T-helper 2 cell treated with Interferon-gamma antibody and Interleukin-4, amounts not matched to agents 5 μg/mL and 100 μg/mL, for 36 hours (primary cell): ENCODE results near the gene RHOH.

Experiments used
- DNase-seq: peaks from one replicate; pipeline ENCODE4 v3.0.0; 2021; ENCODE audit warnings: low spot score
- H3K27ac Mint-ChIP-seq: one replicate; pipeline ENCODE4 v1.8.0; 2021; ENCODE audit warnings: mild to moderate bottlenecking, mixed read lengths
- H3K27me3 Mint-ChIP-seq: one replicate; pipeline ENCODE4 v1.8.0; 2021; ENCODE audit warnings: low read depth, mixed read lengths
- H3K36me3 Mint-ChIP-seq: one replicate; pipeline ENCODE4 v1.8.0; 2021; ENCODE audit warnings: low read depth, mixed read lengths
- H3K4me1 Mint-ChIP-seq: one replicate; pipeline ENCODE4 v1.8.0; 2021; ENCODE audit warnings: low read depth, mixed read lengths
- H3K4me3 Mint-ChIP-seq: one replicate; pipeline ENCODE4 v1.8.0; 2022; ENCODE audit warnings: mild to moderate bottlenecking, moderate library complexity, mixed read lengths
- H3K9me3 Mint-ChIP-seq: one replicate; pipeline ENCODE4 v1.8.0; 2021; ENCODE audit warnings: mixed read lengths

The RHOH gene

GRCh38 chr4:40193016-40193571, 3.7 kb upstream of the RHOH start:
- DNase-seq: no peak
- H3K4me3 Mint-ChIP-seq: peak overlapping the region; percentile 95
- H3K27me3 Mint-ChIP-seq: no peaks in the 10 kb centered on the region

GRCh38 chr4:40193578-40193977, 3.3 kb upstream of the RHOH start:
- Mint-ChIP-seq H3K36me3 (peaks cover 26% of the 10 kb centered on the region), H3K9me3 (no peaks in the 10 kb centered on the region), H3K4me3 (peak overlapping the region; percentile 95)

More at GRCh38 chr4:40193016-40193571, 3.7 kb upstream of the RHOH start:
- peaks cover 21% of the 10 kb centered on the region for H3K36me3 Mint-ChIP-seq
- peak overlapping the region; percentile 97 for H3K27ac Mint-ChIP-seq
- peaks cover 62% of the 10 kb centered on the region for H3K4me1 Mint-ChIP-seq
- no peaks in the 10 kb centered on the region for H3K9me3 Mint-ChIP-seq

GRCh38 chr4:40194602-40195161, 2.1 kb upstream of the RHOH start:
- H3K27me3 Mint-ChIP-seq: no peaks in the 10 kb centered on the region
- peaks cover 60% of the 10 kb centered on the region for H3K4me1 Mint-ChIP-seq
- H3K4me3 Mint-ChIP-seq: peak overlapping the region; percentile 95
- peak overlapping the region; percentile 97 for H3K27ac Mint-ChIP-seq
- H3K36me3 Mint-ChIP-seq: peaks cover 36% of the 10 kb centered on the region
- H3K9me3 Mint-ChIP-seq: no peaks in the 10 kb centered on the region
- peak; percentile 57 for DNase-seq

More at GRCh38 chr4:40193578-40193977, 3.3 kb upstream of the RHOH start:
- DNase-seq: no peak
- H3K27ac Mint-ChIP-seq: peak overlapping the region; percentile 97
- H3K4me1 Mint-ChIP-seq: peaks cover 62% of the 10 kb centered on the region
- H3K27me3 Mint-ChIP-seq: no peaks in the 10 kb centered on the region

GRCh38 chr4:40195182-40196177, 1.4 kb upstream of the RHOH start:
- H3K4me1 Mint-ChIP-seq: peaks cover 58% of the 10 kb centered on the region
- H3K9me3 Mint-ChIP-seq: no peaks in the 10 kb centered on the region
- no peaks in the 10 kb centered on the region for H3K27me3 Mint-ChIP-seq
- H3K27ac Mint-ChIP-seq: peak overlapping the region; percentile 97
- H3K36me3 Mint-ChIP-seq: peaks cover 43% of the 10 kb centered on the region
- DNase-seq: no peak
- H3K4me3 Mint-ChIP-seq: peak overlapping the region; percentile 95

GRCh38 chr4:40196272-40196671, 559 bp upstream of the RHOH start:
- DNase-seq: no peak
- Mint-ChIP-seq H3K27me3 (no peaks in the 10 kb centered on the region), H3K9me3 (no peaks in the 10 kb centered on the region), H3K4me1 (peaks cover 57% of the 10 kb centered on the region), H3K4me3 (peak overlapping the region; percentile 95), H3K27ac (peak overlapping the region; percentile 97), H3K36me3 (peaks cover 50% of the 10 kb centered on the region)

- H3K9me3 Mint-ChIP-seq: no peaks in the 10 kb centered on the region
- H3K4me3 Mint-ChIP-seq: peak overlapping the region; percentile 95
- H3K4me1 Mint-ChIP-seq: peaks cover 49% of the 10 kb centered on the region
- DNase-seq: no peak
- no peaks in the 10 kb centered on the region for H3K27me3 Mint-ChIP-seq
- H3K27ac Mint-ChIP-seq: peak overlapping the region; percentile 97
- peaks cover 63% of the 10 kb centered on the region for H3K36me3 Mint-ChIP-seq
Observed at GRCh38 chr4:40197879-40198689, 1.3 kb downstream of the RHOH start.

- Mint-ChIP-seq H3K36me3 (peaks cover 73% of the 10 kb centered on the region), H3K9me3 (no peaks in the 10 kb centered on the region), H3K4me1 (peaks cover 49% of the 10 kb centered on the region), H3K27ac (peak overlapping the region; percentile 97), H3K4me3 (peak overlapping the region; percentile 95), H3K27me3 (no peaks in the 10 kb centered on the region)
- no peak for DNase-seq
Observed at GRCh38 chr4:40199179-40199670, 2.4 kb downstream of the RHOH start.

GRCh38 chr4:40199999-40200874, 3.4 kb downstream of the RHOH start:
- H3K4me3 Mint-ChIP-seq: peak overlapping the region; percentile 95
- no peaks in the 10 kb centered on the region for H3K9me3 Mint-ChIP-seq
- H3K36me3 Mint-ChIP-seq: peaks cover 78% of the 10 kb centered on the region
- no peaks in the 10 kb centered on the region for H3K27me3 Mint-ChIP-seq
- DNase-seq: peak; percentile 82
- peaks cover 49% of the 10 kb centered on the region for H3K4me1 Mint-ChIP-seq
- H3K27ac Mint-ChIP-seq: peak overlapping the region; percentile 97

GRCh38 chr4:40200875-40201801, 4.3 kb downstream of the RHOH start:
- Mint-ChIP-seq H3K27ac (peak overlapping the region; percentile 97), H3K9me3 (no peaks in the 10 kb centered on the region), H3K36me3 (peaks cover 81% of the 10 kb centered on the region), H3K4me3 (peak overlapping the region; percentile 95), H3K4me1 (peaks cover 47% of the 10 kb centered on the region), H3K27me3 (no peaks in the 10 kb centered on the region)
- no peak for DNase-seq

- Mint-ChIP-seq H3K4me1 (peaks cover 48% of the 10 kb centered on the region), H3K27ac (peak overlapping the region; percentile 97), H3K4me3 (peak overlapping the region; percentile 95), H3K36me3 (peaks cover 81% of the 10 kb centered on the region), H3K9me3 (no peaks in the 10 kb centered on the region), H3K27me3 (no peaks in the 10 kb centered on the region)
- DNase-seq: no peak
Observed at GRCh38 chr4:40201898-40202297, 5.1 kb downstream of the RHOH start.

- Mint-ChIP-seq H3K27ac (peak overlapping the region; percentile 97), H3K4me1 (peaks cover 52% of the 10 kb centered on the region), H3K9me3 (no peaks in the 10 kb centered on the region), H3K27me3 (no peaks in the 10 kb centered on the region), H3K36me3 (peaks cover 82% of the 10 kb centered on the region), H3K4me3 (peak overlapping the region; percentile 95)
- no peak for DNase-seq
Observed at GRCh38 chr4:40202474-40202873, 5.6 kb downstream of the RHOH start.
